Memory B cell (primary cell): ENCODE data around the gene KRTAP9-7.

Experiments used
- ATAC-seq: fragments of 150-1000 bp; cut with Tn5 transposase; 2 replicates; pipeline ENCODE4 v1.10.0; 2021; ENCODE audit warnings: low read depth, mild to moderate bottlenecking, moderate library complexity
- DNase-seq, 2 donors: peaks; one replicate each; pipeline ENCODE4 v3.0.0; 2022; ENCODE audit warnings: low spot score in 2 of 2
- H3K27ac Mint-ChIP-seq: one replicate; pipeline ENCODE4 v1.8.0; 2022; ENCODE audit warnings: mild to moderate bottlenecking, moderate library complexity, mixed read lengths
- H3K27me3 Mint-ChIP-seq: one replicate; pipeline ENCODE4 v1.8.0; 2022; ENCODE audit warnings: mixed read lengths
- H3K36me3 Mint-ChIP-seq: one replicate; pipeline ENCODE4 v1.8.0; 2022; ENCODE audit warnings: mild to moderate bottlenecking, mixed read lengths
- H3K4me1 Mint-ChIP-seq: one replicate; pipeline ENCODE4 v1.8.0; 2022; ENCODE audit warnings: mixed read lengths
- H3K4me3 Mint-ChIP-seq: one replicate; pipeline ENCODE4 v1.8.0; 2022; ENCODE audit warnings: mild to moderate bottlenecking, moderate library complexity, mixed read lengths
- H3K9me3 Mint-ChIP-seq: one replicate; pipeline ENCODE4 v1.8.0; 2022; ENCODE audit warnings: mixed read lengths

Gene KRTAP9-7

GRCh38 chr17:41318231-41318630, 42.7 kb downstream of the KRTAP9-7 start:
- Mint-ChIP-seq H3K27me3 (peaks cover 4% of the 10 kb centered on the region), H3K4me1 (peaks cover 7% of the 10 kb centered on the region), H3K9me3 (peaks cover 8% of the 10 kb centered on the region), H3K36me3 (peaks cover 2% of the 10 kb centered on the region), H3K4me3 (no peak overlapping the region), H3K27ac (no peak overlapping the region)
- ATAC-seq (no peak), DNase-seq (no peak)

DNA sequence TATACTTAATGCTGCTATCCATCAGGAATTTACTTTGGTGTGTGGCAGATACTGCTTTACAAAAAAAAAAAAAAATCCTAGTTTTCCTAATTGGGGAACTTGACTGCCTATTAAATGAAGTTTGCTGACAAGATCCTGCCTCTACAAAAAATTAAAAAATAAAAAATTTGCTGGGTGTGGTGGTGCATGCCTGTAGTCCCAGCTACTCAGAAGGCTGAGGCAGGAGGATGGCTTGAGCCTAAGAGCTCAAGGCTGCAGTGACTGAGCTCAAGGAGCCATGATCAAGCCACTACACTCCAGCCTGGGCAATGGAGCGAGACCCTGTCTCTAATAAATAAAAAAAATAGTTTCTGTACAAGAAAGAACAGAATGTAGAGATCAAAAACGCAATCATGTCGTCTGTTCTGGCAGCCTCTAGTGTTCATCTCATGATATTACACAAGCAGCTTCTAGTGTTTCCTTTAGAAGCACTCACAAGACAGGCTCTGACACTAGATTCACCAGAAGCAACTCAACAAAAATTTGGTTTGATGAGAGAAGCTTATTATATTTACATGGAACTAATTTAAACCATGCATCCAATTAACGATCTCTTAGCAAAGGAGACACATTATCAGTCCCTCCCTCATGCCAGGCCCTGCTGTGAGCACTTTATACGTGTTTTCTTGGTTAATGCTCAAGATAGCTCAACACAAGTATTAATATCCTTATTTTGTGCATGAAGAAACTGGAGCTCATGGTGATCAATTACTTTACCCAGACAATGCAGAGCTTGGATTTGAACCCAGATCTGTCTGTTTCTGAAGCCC, 46.8 kb downstream of the KRTAP9-7 start:
- Mint-ChIP-seq H3K9me3 (peaks cover 8% of the 10 kb centered on the region), H3K36me3 (peaks cover 2% of the 10 kb centered on the region), H3K4me1 (peaks cover 7% of the 10 kb centered on the region), H3K27ac (no peak overlapping the region), H3K27me3 (peaks cover 2% of the 10 kb centered on the region), H3K4me3 (no peak overlapping the region)
- peak in 1 of 2 donors; percentile 27 for DNase-seq
- ATAC-seq, result peak; percentile 65

- H3K27ac Mint-ChIP-seq, result no peak overlapping the region
- no peak for ATAC-seq
- H3K9me3 Mint-ChIP-seq, result peaks cover 8% of the 10 kb centered on the region
- peaks cover 2% of the 10 kb centered on the region for H3K36me3 Mint-ChIP-seq
- DNase-seq, result no peak
- no peak overlapping the region for H3K4me3 Mint-ChIP-seq
- H3K27me3 Mint-ChIP-seq, result peaks cover 2% of the 10 kb centered on the region
- H3K4me1 Mint-ChIP-seq, result peaks cover 7% of the 10 kb centered on the region
Observed at GRCh38 chr17:41322903-41323895, 47.7 kb downstream of the KRTAP9-7 start.

- DNase-seq (no peak), ATAC-seq (no peak)
- Mint-ChIP-seq H3K4me3 (no peak overlapping the region), H3K27me3 (peaks cover 2% of the 10 kb centered on the region), H3K9me3 (peaks cover 6% of the 10 kb centered on the region), H3K4me1 (peaks cover 7% of the 10 kb centered on the region), H3K27ac (no peak overlapping the region), H3K36me3 (peaks cover 2% of the 10 kb centered on the region)
Observed at GRCh38 chr17:41324180-41325075, 48.9 kb downstream of the KRTAP9-7 start.

DNA sequence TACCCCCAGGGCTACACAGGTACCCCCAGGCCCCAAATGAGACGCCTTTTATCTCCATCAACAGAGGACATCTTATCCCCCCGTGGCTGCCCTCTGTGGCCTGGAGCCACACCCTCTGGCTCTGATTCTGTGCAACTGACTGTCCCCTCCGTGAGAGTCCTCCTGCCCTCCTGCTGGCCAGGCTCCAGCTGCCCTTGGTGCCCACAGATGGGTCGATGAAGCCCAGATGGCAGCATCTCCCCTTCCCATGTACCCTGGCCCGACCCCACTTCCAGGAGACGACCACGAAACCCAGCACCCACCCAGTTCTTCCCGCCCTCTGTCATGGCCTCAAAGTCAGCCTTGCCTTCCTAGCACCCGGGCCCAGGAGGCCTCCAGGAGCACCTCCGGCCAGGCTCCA, 49.6 kb downstream of the KRTAP9-7 start:
- Mint-ChIP-seq H3K4me1 (peaks cover 4% of the 10 kb centered on the region), H3K9me3 (peaks cover 2% of the 10 kb centered on the region), H3K27ac (no peak overlapping the region), H3K36me3 (no peaks in the 10 kb centered on the region), H3K4me3 (no peak overlapping the region), H3K27me3 (peaks cover 2% of the 10 kb centered on the region)
- DNase-seq, result no peak
- ATAC-seq, result no peak

GRCh38 chr17:41325611-41326010, 50.1 kb downstream of the KRTAP9-7 start:
- ATAC-seq, result no peak
- Mint-ChIP-seq H3K36me3 (no peaks in the 10 kb centered on the region), H3K4me1 (peaks cover 4% of the 10 kb centered on the region)

More at GRCh38 chr17:41325611-41326010, 50.1 kb downstream of the KRTAP9-7 start:
- no peak for DNase-seq
- Mint-ChIP-seq H3K27ac (no peak overlapping the region), H3K27me3 (peaks cover 2% of the 10 kb centered on the region), H3K9me3 (peaks cover under 1% of the 10 kb centered on the region), H3K4me3 (no peak overlapping the region)
